Endothelial cell of umbilical vein (primary cell): ENCODE measurements around the gene SLC6A1. TPM values are rescaled to one million over a fixed set of nuclear protein-coding genes. Genes with fewer than 3 reads are reported as not detected.

Experiments used
- BruUV-seq: library from RNA; stranded (reverse); fragments of 400-500 nt; replicated peaks from 2 replicates; lab custom pipeline; 2021; lab: Mats Ljungman, UMichigan
- CTCF ChIA-PET: fragments of 300-600, 350-600 bp; sonication (Branson Sonifier 250); formaldehyde crosslinking; loops from one replicate; lab custom pipeline; 2021; ENCODE audit warnings: antibody characterized with exemption, inconsistent platforms; lab: Charles Lee
- POLR2A ChIA-PET: fragments of 300-600, 350-600 bp; sonication (Branson Sonifier 250); formaldehyde crosslinking; loops from one replicate; lab custom pipeline; 2021; ENCODE audit warnings: antibody characterized with exemption, inconsistent platforms; lab: Charles Lee
- DNase-seq: peaks from one replicate; pipeline ENCODE4 v3.0.0-alpha.2; 2011; ENCODE audit warnings: low read depth, low spot score
- FAIRE-seq: peaks from 2 replicates; lab custom pipeline; 2011; peaks lifted over from hg19 to GRCh38; lab: Jason Lieb, UNC
- H2AFZ ChIP-seq: 2 replicates; pipeline ENCODE4 v1.6.0; 2012; ENCODE audit warnings: low read depth, low read length, control low read depth, inconsistent platforms
- H3K27ac ChIP-seq: 2 replicates; pipeline ENCODE4 v1.5.1; 2011; ENCODE audit warnings: low read depth, mild to moderate bottlenecking, control low read depth, low read length, moderate library complexity; ENCODE audit not compliant: insufficient read depth
- H3K27me3 ChIP-seq, 2 experiments: 2 replicates each; pipeline versions ENCODE4 v1.6.0 to v1.6.1; 2011; ENCODE audit warnings: low read length in 2 of 2, mixed read lengths in 1 of 2; ENCODE audit not compliant: control insufficient read depth in 2 of 2, insufficient read depth in 2 of 2
- H3K36me3 ChIP-seq, 2 experiments: 2 replicates in 1 of 2; 3 replicates in 1 of 2; pipeline ENCODE4 v1.5.1; 2011; ENCODE audit warnings: low read length in 2 of 2, mild to moderate bottlenecking in 1 of 2, moderate library complexity in 1 of 2; ENCODE audit not compliant: control insufficient read depth in 2 of 2, insufficient read depth in 2 of 2; ENCODE audit errors: extremely low read depth in 1 of 2
- H3K4me1 ChIP-seq: 3 replicates; pipeline ENCODE4 v1.5.1; 2011; ENCODE audit warnings: mild to moderate bottlenecking, low read length; ENCODE audit not compliant: control insufficient read depth, insufficient read depth; ENCODE audit errors: extremely low read depth
- H3K4me2 ChIP-seq: 2 replicates; pipeline ENCODE4 v1.6.1; 2011; ENCODE audit warnings: low read length, control low read depth, mixed read lengths; ENCODE audit not compliant: insufficient read depth
- H3K4me3 ChIP-seq, 3 experiments: fragments of 200-600 bp in 1 of 3; sonication (generic), shearing (Covaris generic) in 1 of 3; replicated peaks in 1 of 3; 2 replicates each; pipeline ENCODE4 v1.5.1; 2011 to 2016; ENCODE audit warnings: control low read depth in 3 of 3, low read length in 3 of 3, mild to moderate bottlenecking in 2 of 3, inconsistent platforms in 1 of 3, low read depth in 1 of 3, moderate library complexity in 1 of 3; ENCODE audit not compliant: insufficient read depth in 1 of 3
- H3K79me2 ChIP-seq: 2 replicates; pipeline ENCODE4 v1.6.0; 2012; ENCODE audit warnings: low read length, inconsistent platforms; ENCODE audit not compliant: control insufficient read depth, insufficient read depth
- H3K9ac ChIP-seq: replicated peaks from 2 replicates; pipeline ENCODE3; 2011; ENCODE audit warnings: low read length, control low read depth; ENCODE audit not compliant: insufficient read depth; ENCODE audit errors: extremely low read depth
- H3K9me1 ChIP-seq: replicated peaks from 3 replicates; pipeline ENCODE4 v1.6.0; 2011; ENCODE audit warnings: mild to moderate bottlenecking, low read length; ENCODE audit not compliant: control insufficient read depth, insufficient read depth; ENCODE audit errors: extremely low read depth
- H3K9me3 ChIP-seq: replicated peaks from 2 replicates; pipeline ENCODE4 v1.5.1; 2012; ENCODE audit warnings: low read length, inconsistent platforms; ENCODE audit not compliant: control insufficient read depth, insufficient read depth
- H4K20me1 ChIP-seq: replicated peaks from 2 replicates; pipeline ENCODE3; 2011; ENCODE audit warnings: mild to moderate bottlenecking, low read length; ENCODE audit not compliant: control insufficient read depth, insufficient read depth; ENCODE audit errors: extremely low read depth
- CTCF ChIP-seq, 2 donors: IDR thresholded peaks; 1 replicate in 1 of 2; 2 replicates in 1 of 2; pipeline ENCODE4 v1.5.1; 2011; ENCODE audit warnings: low read length in 2 of 2, mild to moderate bottlenecking in 2 of 2, moderate library complexity in 2 of 2, control low read depth in 1 of 2, inconsistent platforms in 1 of 2, low read depth in 1 of 2; ENCODE audit not compliant: insufficient read depth in 1 of 2; ENCODE audit errors: extremely low read depth in 1 of 2
- EZH2 ChIP-seq: IDR thresholded peaks from 2 replicates; pipeline ENCODE4 v1.6.1; 2012; ENCODE audit warnings: borderline replicate concordance, low read depth, mild to moderate bottlenecking, moderate library complexity, low read length, inconsistent platforms; ENCODE audit not compliant: severe bottlenecking
- FOS ChIP-seq: IDR thresholded peaks from 2 replicates; pipeline ENCODE4 v1.6.1; 2011; ENCODE audit warnings: mild to moderate bottlenecking, low read length, moderate library complexity, borderline replicate concordance; ENCODE audit not compliant: insufficient read depth
- JUN ChIP-seq: IDR thresholded peaks from 2 replicates; pipeline ENCODE4 v1.6.1; 2011; ENCODE audit warnings: borderline replicate concordance, low read depth; ENCODE audit not compliant: insufficient read length, insufficient read depth
- MAX ChIP-seq: IDR thresholded peaks from 2 replicates; pipeline ENCODE4 v1.6.1; 2011; ENCODE audit not compliant: insufficient read depth, insufficient read length
- MYC ChIP-seq: IDR thresholded peaks from one replicate; pipeline ENCODE4 v1.6.1; 2011; ENCODE audit warnings: mild to moderate bottlenecking, low read depth, low read length
- POLR2A ChIP-seq: IDR thresholded peaks from 2 replicates; pipeline ENCODE4 v1.6.1; 2012; ENCODE audit warnings: low read depth, mild to moderate bottlenecking, control low read depth, low read length
- dilution Hi-C: fragments of 300-500 bp; cut with MboI; formaldehyde crosslinking; loops from one replicate; pipeline ENCODE4 v1.15.0; 2019; ENCODE audit warnings: low sequenced_read_pairs; ENCODE audit not compliant: extremely low pct_ligation_motif_present
- intact Hi-C: fragments of 100-400 bp; cut with micrococcal nuclease; formaldehyde crosslinking; loops from one replicate; pipeline ENCODE4 v1.10.0; 2022
- polyA plus RNA-seq, 4 experiments: library from polyadenylated mRNA; depleted of rRNA in 3 of 4; stranded (reverse) in 3 of 4; unstranded in 1 of 4; fragments of >200 nt; gene quantifications; 2 replicates each; pipeline versions ENCODE4 v1.2.1 to v1.2.3, GENCODE V29; 2011 to 2012; ENCODE audit warnings: missing spikeins in 1 of 4
- total RNA-seq: library from RNA; stranded (reverse); gene quantifications from 2 replicates; pipeline ENCODE4 v1.2.3, GENCODE V29; 2021

Gene SLC6A1
- total and polyA plus RNA-seq, 2 donors (not counting 3 experiments of a cell fraction or from before 2014, with no cell fraction given) = not detected

GRCh38 chr3:10988991-10989484, 3.5 kb upstream of the SLC6A1 start:
- H3K36me3 ChIP-seq = no peaks in the 10 kb centered on the region

More at GRCh38 chr3:10988991-10989484, 3.5 kb upstream of the SLC6A1 start:
- H3K9ac ChIP-seq = no peak overlapping the region
- dilution Hi-C loops = no loop called here
- POLR2A ChIA-PET = no interaction called here
- no peaks in the 10 kb centered on the region for H3K9me3 ChIP-seq
- BruUV-seq = no TSS peak
- H3K27me3 ChIP-seq = peaks cover 25 to 34% of the 10 kb centered on the region in 2 experiments
- no peak overlapping the region for H3K4me3 ChIP-seq
- no peak overlapping the region for H3K27ac ChIP-seq
- H2AFZ ChIP-seq = no peak overlapping the region
- no peaks in the 10 kb centered on the region for H3K9me1 ChIP-seq
- DNase-seq (no peak), FAIRE-seq (no peak)
- no peak overlapping the region for H3K4me2 ChIP-seq
- intact Hi-C loops = no loop called here
- no peaks in the 10 kb centered on the region for H3K79me2 ChIP-seq
- no peaks in the 10 kb centered on the region for H4K20me1 ChIP-seq
- CTCF ChIA-PET = no interaction called here
- H3K4me1 ChIP-seq = no peaks in the 10 kb centered on the region
- TF ChIP-seq CTCF (IDR thresholded peaks at IDR 0.05; ENCODE audit: extremely low read depth in 1 of 2, insufficient read depth in 1 of 2, low read depth in 1 of 2, low read length in 2 of 2) (no peak), FOS (no peak), EZH2 (no peak), MAX (no peak), JUN (no peak), MYC (no peak), POLR2A (no peak)
